ELR (cell line): ENCODE results near the gene RCN1.
A peak's percentile ranks its signal among the peaks of the same experiment; 100 is the strongest.

ENCODE experiments used
- DNase-seq: peaks from one replicate; pipeline ENCODE4 v3.0.0-alpha.2; 2015; ENCODE audit warnings: low read depth

Gene RCN1

DNA sequence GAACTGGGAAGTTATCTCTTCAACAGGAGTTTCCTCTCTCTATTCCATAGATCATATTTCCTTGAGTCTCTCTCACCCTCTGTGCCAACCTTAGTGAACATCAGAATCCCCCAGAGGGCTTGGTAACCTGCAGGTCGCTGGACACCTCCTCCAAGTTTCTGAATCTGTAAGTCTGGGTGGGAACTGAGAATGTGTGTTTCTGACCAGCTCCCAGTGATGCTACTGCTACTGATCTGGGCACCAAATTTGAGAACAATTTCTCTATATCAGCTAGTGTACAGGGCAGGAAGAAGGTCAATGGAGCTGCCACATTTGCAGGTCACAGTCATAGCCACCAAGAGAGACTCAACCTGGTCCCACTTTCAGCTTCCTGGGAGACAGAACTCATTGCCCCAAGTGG is 62.9 kb downstream of the RCN1 start:
- DNase-seq = no peak

DNA sequence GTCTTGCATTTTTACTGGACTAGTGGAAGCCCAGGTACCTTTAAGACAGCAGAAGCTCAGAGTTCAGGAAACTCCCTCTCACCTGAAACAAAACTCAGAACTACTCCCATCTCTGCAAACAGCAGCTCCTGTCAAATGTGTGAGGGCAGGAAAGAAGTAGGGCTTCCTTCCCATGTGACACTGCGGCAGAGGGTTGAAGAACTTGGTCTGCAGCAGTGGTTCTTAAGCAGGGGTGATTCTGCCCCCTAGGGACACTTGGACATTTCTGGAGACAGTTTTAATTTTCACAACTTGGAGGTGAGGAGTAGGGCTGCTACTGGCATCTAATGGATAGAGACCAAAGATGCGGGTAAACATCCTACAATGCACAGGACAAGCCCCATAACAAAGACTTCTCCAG is 63.4 kb downstream of the RCN1 start:
- DNase-seq = peak; percentile 63
